ENCODE measurements around the gene ELF2.
A peak's percentile ranks its signal among the peaks of the same experiment; 100 is the strongest.
"Not testable (repeated sequence)": the region's sequence is repeated elsewhere in the genome, so short reads cannot be mapped to it uniquely, and the experiment has no call there.

The ELF2 gene

DNA sequence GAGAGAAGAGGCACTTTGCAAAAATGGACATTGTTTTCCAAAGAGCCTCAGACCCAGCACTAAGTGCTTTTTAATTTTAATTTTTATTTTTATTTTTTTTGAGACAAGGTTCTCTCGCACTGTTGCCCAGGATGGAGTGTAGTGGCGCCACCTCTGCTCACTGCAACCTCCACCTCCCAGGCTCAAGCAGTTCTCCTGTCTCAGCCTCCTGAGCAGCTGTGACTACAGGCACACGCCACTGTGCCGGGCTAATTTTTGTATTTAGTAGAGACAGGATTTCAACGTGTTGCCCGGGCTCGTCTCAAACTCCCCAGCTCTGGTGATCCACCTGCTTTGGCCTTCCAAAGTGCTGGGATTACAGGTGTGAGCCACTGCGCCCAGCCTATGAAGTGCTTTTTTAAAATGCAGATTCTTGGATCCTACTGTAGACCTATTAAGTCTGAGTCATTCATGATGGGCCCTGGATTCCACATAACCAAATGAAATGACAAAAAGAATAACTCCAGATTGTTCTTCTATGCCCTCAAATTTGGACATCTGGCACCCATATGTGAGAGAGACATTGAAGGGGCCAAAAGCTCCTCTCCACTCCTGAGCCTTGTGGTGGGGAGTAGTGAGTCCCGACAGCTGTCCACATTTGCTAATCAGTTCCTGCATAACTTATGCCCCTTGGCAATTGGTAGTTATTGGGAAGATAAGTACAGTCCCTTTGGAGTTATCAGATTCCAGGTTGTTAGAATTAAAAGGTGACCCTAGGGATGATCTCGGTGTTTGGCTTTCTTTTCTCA, 157.9 kb downstream of the ELF2 start:
- DNase-seq (ENCODE audit: low spot score): no peak

DNA sequence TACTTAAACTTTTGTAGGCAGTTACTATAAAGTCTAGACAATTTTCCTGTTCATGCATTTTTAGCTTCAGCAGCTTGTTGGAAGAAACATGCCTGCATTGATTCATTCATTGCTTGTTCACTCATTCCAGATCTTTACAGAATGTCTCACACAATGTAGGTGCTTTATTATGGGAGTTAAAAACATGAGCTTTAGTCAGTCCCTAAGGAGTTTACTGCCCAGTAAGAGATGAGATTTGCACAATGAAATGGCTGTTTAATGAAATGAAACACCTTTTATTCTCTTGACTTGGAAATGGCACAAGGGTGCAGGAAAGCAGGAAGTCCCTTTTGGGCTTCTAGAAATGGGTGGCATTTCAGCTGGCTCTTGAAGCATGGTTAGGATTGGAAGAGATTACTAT, 158.5 kb downstream of the ELF2 start:
- DNase-seq (ENCODE audit: low spot score): peak; percentile 49

DNA sequence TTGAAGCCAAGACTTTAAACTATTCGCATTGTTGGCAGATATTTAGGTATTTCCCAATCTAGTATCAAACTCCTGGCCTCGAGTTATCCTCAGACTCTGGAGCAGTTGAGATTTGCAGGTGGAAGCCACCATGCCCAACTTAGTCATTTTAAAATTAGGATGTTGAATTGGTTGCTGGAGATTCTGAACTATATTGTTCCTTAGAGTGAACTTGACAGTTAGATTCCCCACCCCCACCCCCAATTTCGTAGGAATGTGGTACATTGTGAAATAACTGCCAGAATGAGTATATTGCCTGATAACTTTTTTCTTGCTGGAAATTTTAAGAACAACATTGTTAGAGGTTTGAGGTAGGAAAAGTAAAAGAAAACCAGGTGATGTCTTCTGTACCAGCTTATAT, 159.2 kb downstream of the ELF2 start:
- no peak for DNase-seq (ENCODE audit: low spot score)

DNA sequence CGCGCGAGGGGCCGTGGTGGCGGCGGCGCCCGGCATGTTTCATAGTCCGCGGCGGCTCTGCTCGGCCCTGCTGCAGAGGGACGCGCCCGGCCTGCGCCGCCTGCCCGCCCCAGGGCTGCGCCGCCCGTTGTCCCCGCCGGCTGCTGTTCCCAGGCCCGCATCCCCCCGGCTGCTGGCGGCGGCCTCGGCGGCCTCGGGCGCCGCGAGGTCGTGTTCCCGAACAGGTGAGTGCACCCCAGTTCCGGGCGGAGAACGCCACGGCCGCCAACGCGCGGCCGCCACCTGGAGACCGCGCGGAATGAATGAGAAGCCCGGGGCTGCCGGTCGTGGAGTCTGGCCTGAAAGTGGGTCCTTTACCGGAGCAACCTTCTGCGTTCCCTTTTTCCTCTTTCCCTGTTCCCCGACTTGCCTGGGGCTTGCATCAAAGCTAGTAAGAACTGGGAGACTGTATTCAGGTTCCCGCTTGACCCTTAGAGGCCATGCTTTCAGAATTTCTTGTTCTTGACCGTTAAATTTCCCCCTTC, 161.0 kb downstream of the ELF2 start:
- peak; percentile 35 for DNase-seq (ENCODE audit: low spot score)

DNA sequence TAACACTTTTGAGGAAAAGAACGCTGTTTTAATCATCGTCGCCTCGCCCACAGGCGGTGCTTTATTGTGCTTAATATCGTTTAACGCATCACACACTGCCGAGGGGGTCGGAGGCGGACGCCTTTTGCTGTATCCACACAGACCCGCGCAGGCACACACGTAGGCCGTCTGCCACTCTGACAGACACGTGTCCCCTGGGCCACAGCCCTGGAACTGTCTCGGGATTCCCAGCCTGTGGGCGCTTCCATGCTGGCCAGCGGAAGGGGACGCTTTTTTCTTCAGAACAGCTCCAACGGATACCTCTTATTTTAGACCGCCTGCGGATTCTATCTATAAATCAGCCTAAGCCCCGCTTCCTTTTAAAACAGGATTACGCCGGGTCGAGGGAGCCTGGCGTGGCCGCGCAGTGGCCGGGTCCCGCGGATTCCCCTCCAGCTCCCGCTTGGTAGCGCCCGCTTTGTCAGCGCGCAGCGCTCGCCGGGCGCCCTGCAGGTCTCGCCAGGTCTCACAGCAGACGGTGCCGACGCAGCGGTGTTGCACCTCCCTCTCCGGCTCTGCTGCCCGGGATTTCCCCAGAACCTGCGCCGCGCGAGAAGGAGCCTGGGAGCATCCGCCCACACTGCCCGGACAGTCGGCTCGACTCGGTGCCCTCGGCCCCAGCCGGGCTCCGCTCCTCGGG, 161.6 kb downstream of the ELF2 start, which contains the start of gene NOCT:
TSS of gene NOCT (plus strand) at position 513 of the 679 bp plus-strand sequence. CDS start 201 bp downstream, outside the sequence.
- peak; percentile 91 for DNase-seq (ENCODE audit: low spot score)

DNA sequence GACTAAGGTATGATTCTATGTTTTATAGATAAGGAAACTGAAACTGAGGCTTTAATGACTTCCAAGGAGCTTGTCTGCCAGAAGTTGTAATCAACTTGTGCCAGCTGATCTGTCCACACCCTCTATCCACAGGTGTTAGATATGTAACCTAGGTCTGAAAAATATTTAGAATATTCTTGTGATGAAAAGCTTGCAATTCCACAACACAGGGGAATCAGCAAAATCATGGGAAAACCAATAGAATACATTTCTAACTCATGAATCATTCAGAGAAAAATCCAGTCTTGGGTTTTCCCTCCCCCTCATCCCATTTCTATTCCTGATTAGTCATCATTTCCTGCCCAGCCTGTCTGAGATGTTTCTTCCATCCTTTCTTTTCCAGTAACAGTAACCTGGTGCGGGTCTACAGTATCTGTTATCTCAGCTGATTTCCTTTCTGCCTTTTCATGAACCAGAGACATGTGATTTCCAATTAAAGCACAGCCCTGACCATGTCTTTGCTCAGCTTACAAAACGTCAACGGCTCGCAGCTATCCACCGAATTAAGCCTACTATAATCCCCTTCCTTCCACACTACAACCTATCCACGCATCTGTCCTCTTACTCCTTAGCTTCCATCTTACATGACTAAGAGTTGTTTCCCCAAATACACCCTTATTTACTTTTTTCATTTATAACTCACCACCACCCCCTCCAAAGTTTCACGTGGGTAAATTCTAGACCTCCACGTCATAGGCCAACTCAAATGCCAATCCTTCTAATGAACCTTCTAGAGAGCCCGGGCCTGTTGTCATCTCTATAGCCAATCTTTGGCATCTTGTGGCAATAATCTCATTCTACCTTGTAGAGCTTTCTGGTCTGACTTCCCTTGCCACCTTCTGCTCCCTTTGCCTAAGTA, 162.4 kb downstream of the ELF2 start:
- DNase-seq (ENCODE audit: low spot score): peak; percentile 96

DNA sequence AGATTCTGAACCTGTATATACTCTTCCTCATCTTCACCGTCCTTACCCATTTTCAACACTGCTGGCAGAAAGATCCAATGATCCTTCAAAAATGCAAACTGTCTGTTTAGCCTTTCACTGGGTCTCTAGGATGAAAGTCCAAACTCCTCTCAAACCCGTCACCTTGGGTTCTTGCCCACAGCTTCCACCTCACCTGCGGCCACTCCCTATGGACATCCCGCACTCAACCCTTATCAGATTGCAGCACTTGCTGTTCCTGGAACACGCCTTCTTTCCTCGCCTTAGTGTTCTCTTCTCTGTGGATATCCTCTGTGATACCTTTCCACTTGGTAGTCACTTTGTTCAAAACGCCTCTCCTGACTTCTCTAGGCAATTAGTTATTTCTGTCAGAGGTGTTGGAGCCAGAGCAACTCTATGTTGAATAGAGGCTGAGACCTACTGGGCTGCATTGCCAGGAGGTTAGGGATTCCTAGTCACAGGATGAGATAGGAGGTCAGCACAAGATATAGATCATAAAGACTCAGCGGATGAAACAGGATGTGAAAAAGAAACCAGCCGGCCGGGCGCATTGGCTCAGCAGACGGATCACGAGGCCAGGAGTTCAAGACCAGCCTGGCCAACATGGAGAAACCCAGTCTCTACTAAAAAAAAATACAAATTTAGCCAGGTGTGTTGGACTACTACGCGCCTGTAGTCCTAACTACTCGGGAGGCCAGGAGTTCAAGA, 165.6 kb downstream of the ELF2 start:
- DNase-seq (ENCODE audit: low spot score): no peak

DNA sequence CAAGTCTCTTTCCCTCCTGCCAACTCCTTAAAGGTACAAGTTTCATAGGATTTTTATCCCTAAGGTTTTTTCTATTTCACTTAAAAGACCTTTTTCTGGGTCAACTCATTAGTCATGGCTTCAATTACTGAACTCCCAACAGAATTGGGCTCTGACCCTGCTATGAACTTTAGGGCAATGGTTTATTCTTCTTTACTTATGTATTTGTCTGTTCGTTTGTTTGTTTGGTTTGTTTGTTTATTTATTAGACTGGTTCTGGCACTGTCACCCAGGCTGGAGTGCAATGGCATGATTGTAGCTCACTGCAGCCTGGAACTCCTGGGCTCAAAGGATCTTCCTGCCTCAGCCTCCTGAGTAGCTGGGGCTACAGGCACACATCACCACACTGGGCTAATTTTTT, 167.3 kb downstream of the ELF2 start:
- DNase-seq (ENCODE audit: low spot score): no peak

DNA sequence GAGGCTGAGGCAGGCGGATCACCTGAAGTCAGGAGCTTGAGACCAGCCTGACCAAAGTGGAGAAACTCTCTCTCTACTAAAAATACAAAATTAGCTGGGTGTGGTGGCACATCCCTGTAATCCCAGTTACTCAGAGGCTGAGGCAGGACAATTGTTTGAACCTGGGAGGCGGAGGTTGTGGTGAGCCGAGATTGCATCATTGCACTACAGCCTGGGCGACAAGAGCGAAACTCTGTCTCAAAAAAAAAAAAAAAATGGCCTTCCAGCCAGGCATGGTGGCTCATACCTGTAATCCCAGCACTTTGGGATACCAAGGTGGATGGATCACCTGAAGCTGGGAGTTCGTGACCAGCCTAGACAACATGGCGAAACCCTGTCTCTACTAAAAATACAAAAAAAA, 168.7 kb downstream of the ELF2 start:
- DNase-seq (ENCODE audit: low spot score): not testable (repeated sequence)

DNA sequence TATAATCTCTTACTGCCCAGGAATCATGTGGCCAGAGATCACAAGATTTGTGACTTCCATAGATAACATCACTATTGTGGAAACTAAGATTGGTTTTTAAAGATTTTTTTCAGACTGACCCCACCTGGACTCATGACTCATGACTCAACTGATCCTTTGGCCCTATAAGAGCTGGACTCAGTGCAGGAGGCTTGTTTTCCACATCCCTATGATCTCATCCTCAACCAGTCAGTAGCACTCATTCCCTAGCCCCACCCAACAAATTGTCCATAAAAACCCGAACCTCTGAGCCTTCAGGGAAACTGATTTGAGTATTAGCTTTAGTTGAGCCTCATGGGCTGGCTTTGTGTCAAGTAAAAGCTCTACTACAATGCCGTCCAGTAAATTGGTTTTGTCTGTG, 169.4 kb downstream of the ELF2 start:
- peak; percentile 46 for DNase-seq (ENCODE audit: low spot score)
